CD4-positive, CD25-positive, alpha-beta regulatory T cell (primary cell): ENCODE data around the gene UBA52. TPM values are rescaled to one million over a fixed set of nuclear protein-coding genes. Genes with fewer than 3 reads are reported as not detected.

Experiments
- ATAC-seq, 2 donors: fragments of 150-1000 bp; cut with Tn5 transposase; one replicate each; pipeline ENCODE4 v1.10.0; 2021; ENCODE audit warnings: low read depth in 2 of 2, moderate number of reproducible peaks in 2 of 2, moderate library complexity in 1 of 2
- DNase-seq, 3 donors: peaks; one replicate each; pipeline versions ENCODE4 v3.0.0 to v3.0.0-alpha.2; 2012 to 2022; ENCODE audit warnings: mixed read lengths in 1 of 3
- H3K27ac ChIP-seq: one replicate; pipeline ENCODE4 v1.7.0; 2013; ENCODE audit warnings: mild to moderate bottlenecking, low read length; ENCODE audit not compliant: insufficient read depth, poor library complexity, severe bottlenecking
- H3K27me3 ChIP-seq: one replicate; pipeline ENCODE4 v1.7.0; 2013; ENCODE audit warnings: low read length; ENCODE audit not compliant: control insufficient read depth, insufficient read depth
- H3K36me3 ChIP-seq: one replicate; pipeline ENCODE4 v1.7.0; 2013; ENCODE audit warnings: mild to moderate bottlenecking, low read length, moderate library complexity; ENCODE audit not compliant: control insufficient read depth, insufficient read depth
- H3K4me1 ChIP-seq: 2 replicates; pipeline ENCODE4 v1.7.0; 2013; ENCODE audit warnings: mild to moderate bottlenecking, low read length; ENCODE audit not compliant: insufficient read depth, control insufficient read depth, poor library complexity, severe bottlenecking
- H3K4me3 ChIP-seq: one replicate; pipeline ENCODE4 v1.7.0; 2013; ENCODE audit warnings: low read depth, mild to moderate bottlenecking, low read length, moderate library complexity
- H3K9me3 ChIP-seq, 2 experiments: 1 replicate in 1 of 2; 2 replicates in 1 of 2; pipeline ENCODE4 v1.7.0; 2013; ENCODE audit warnings: low read length in 2 of 2, mild to moderate bottlenecking in 1 of 2, moderate library complexity in 1 of 2; ENCODE audit not compliant: control insufficient read depth in 2 of 2
- H3K27ac Mint-ChIP-seq, 3 donors: one replicate each; pipeline ENCODE4 v1.8.0; 2020 to 2022; ENCODE audit warnings: mild to moderate bottlenecking in 3 of 3, mixed read lengths in 3 of 3, moderate library complexity in 2 of 3
- H3K27me3 Mint-ChIP-seq: one replicate; pipeline ENCODE4 v1.8.0; 2022; ENCODE audit warnings: mild to moderate bottlenecking, mixed read lengths
- H3K36me3 Mint-ChIP-seq: one replicate; pipeline ENCODE4 v1.8.0; 2020; ENCODE audit warnings: mixed read lengths
- H3K4me1 Mint-ChIP-seq, 4 donors: one replicate each; pipeline ENCODE4 v1.8.0; 2020 to 2022; ENCODE audit warnings: mixed read lengths in 4 of 4, mild to moderate bottlenecking in 1 of 4
- H3K4me3 Mint-ChIP-seq, 4 donors: one replicate each; pipeline ENCODE4 v1.8.0; 2020 to 2022; ENCODE audit warnings: mild to moderate bottlenecking in 4 of 4, mixed read lengths in 4 of 4, moderate library complexity in 3 of 4
- H3K9me3 Mint-ChIP-seq, 7 donors: one replicate each; pipeline ENCODE4 v1.8.0; 2020 to 2022; ENCODE audit warnings: mixed read lengths in 7 of 7, mild to moderate bottlenecking in 3 of 7, moderate library complexity in 2 of 7
- polyA plus RNA-seq, 4 donors: library from polyadenylated mRNA; unstranded; fragments of 300-500 nt; fragmentation: Illumina TruSeq; gene quantifications; one replicate each; pipeline ENCODE4 v1.2.3, GENCODE V29; 2021
- total RNA-seq: library from RNA; stranded (reverse); gene quantifications from one replicate; pipeline ENCODE4 v1.2.3, GENCODE V29; 2022

UBA52 gene
- total and polyA plus RNA-seq, 5 donors from 2014 or later = 1,213 to 1,759 (median 1,556) TPM

GRCh38 chr19:18558202-18558555 lies 13.5 kb upstream of the UBA52 start:
- DNase-seq (peak in 1 of 3 donors; percentile 24), ATAC-seq (no peak)
- Mint-ChIP-seq H3K4me3 (peak overlapping the region; percentile 92 to 96 (median 94)), H3K27ac (peak overlapping the region; percentile 95 to 98 (median 97)), H3K27me3 (peaks cover 12% of the 10 kb centered on the region), H3K4me1 (peaks cover 8 to 30% (median 19%) of the 10 kb centered on the region in 4 donors), H3K36me3 (peaks cover 4% of the 10 kb centered on the region), H3K9me3 (peaks cover 0 to 2% (median 0%) of the 10 kb centered on the region in 7 donors)
- Histone ChIP-seq H3K4me3 (peak overlapping the region; percentile 89), H3K4me1 (peaks cover 18% of the 10 kb centered on the region), H3K36me3 (peaks cover 12% of the 10 kb centered on the region), H3K9me3 (no peaks in the 10 kb centered on the region), H3K27ac (peak overlapping the region; percentile 93), H3K27me3 (no peaks in the 10 kb centered on the region)

GRCh38 chr19:18558604-18559003 lies 13.1 kb upstream of the UBA52 start:
- Histone ChIP-seq H3K27ac (peak overlapping the region; percentile 93), H3K27me3 (no peaks in the 10 kb centered on the region), H3K4me3 (peak overlapping the region; percentile 89), H3K4me1 (peaks cover 18% of the 10 kb centered on the region), H3K9me3 (no peaks in the 10 kb centered on the region), H3K36me3 (peaks cover 15% of the 10 kb centered on the region)
- peak overlapping the region; percentile 95 to 98 (median 97) for H3K27ac Mint-ChIP-seq
- H3K36me3 Mint-ChIP-seq = peaks cover 4% of the 10 kb centered on the region
- no peak for ATAC-seq
- peaks cover 8 to 30% (median 19%) of the 10 kb centered on the region in 4 donors for H3K4me1 Mint-ChIP-seq
- H3K9me3 Mint-ChIP-seq = peaks cover 0 to 2% (median 0%) of the 10 kb centered on the region in 7 donors
- DNase-seq = no peak
- peaks cover 12% of the 10 kb centered on the region for H3K27me3 Mint-ChIP-seq
- H3K4me3 Mint-ChIP-seq = peak overlapping the region; percentile 92 to 96 (median 94)

GRCh38 chr19:18559685-18560084 lies 12.0 kb upstream of the UBA52 start:
- Mint-ChIP-seq H3K9me3 (peaks cover 0 to 2% (median 0%) of the 10 kb centered on the region in 7 donors), H3K27ac (peak overlapping the region; percentile 26 to 98 (median 73)), H3K36me3 (peaks cover 11% of the 10 kb centered on the region), H3K4me3 (peak overlapping the region; percentile 46 to 96 (median 92)), H3K27me3 (peaks cover 12% of the 10 kb centered on the region), H3K4me1 (peaks cover 8 to 30% (median 19%) of the 10 kb centered on the region in 4 donors)
- Histone ChIP-seq H3K4me1 (peaks cover 18% of the 10 kb centered on the region), H3K27me3 (no peaks in the 10 kb centered on the region), H3K36me3 (peaks cover 22% of the 10 kb centered on the region), H3K27ac (peak overlapping the region; percentile 93), H3K9me3 (no peaks in the 10 kb centered on the region), H3K4me3 (no peak overlapping the region)
- DNase-seq (no peak), ATAC-seq (no peak)

- Mint-ChIP-seq H3K4me1 (peaks cover 8 to 30% (median 19%) of the 10 kb centered on the region in 4 donors), H3K4me3 (peak overlapping the region in 1 of 4 donors; percentile 54), H3K27ac (peak overlapping the region in 1 of 3 donors; percentile 25), H3K27me3 (peaks cover 12% of the 10 kb centered on the region), H3K36me3 (peaks cover 19% of the 10 kb centered on the region), H3K9me3 (peaks cover 0 to 2% (median 0%) of the 10 kb centered on the region in 7 donors)
- Histone ChIP-seq H3K27me3 (no peaks in the 10 kb centered on the region), H3K4me3 (no peak overlapping the region), H3K36me3 (peaks cover 45% of the 10 kb centered on the region), H3K4me1 (peaks cover 18% of the 10 kb centered on the region), H3K27ac (no peak overlapping the region), H3K9me3 (no peaks in the 10 kb centered on the region)
- DNase-seq (no peak), ATAC-seq (no peak)
Measured at GRCh38 chr19:18562086-18562485, 9.6 kb upstream of the UBA52 start.

- Mint-ChIP-seq H3K27me3 (no peaks in the 10 kb centered on the region), H3K4me1 (peaks cover 3 to 9% (median 7%) of the 10 kb centered on the region in 4 donors), H3K27ac (no peak overlapping the region), H3K4me3 (no peak overlapping the region), H3K36me3 (peaks cover 29% of the 10 kb centered on the region), H3K9me3 (no peaks in the 10 kb centered on the region)
- Histone ChIP-seq H3K4me3 (no peak overlapping the region), H3K27me3 (no peaks in the 10 kb centered on the region), H3K27ac (no peak overlapping the region), H3K36me3 (peaks cover 64% of the 10 kb centered on the region), H3K9me3 (no peaks in the 10 kb centered on the region), H3K4me1 (peaks cover 5% of the 10 kb centered on the region)
- no peak for ATAC-seq
- DNase-seq = no peak
Measured at GRCh38 chr19:18566953-18567352, 4.7 kb upstream of the UBA52 start.

GRCh38 chr19:18568367-18568766 lies 3.3 kb upstream of the UBA52 start:
- DNase-seq = no peak
- Histone ChIP-seq H3K9me3 (no peaks in the 10 kb centered on the region), H3K36me3 (peaks cover 58% of the 10 kb centered on the region), H3K4me3 (no peak overlapping the region), H3K27me3 (no peaks in the 10 kb centered on the region), H3K4me1 (peaks cover 19% of the 10 kb centered on the region), H3K27ac (no peak overlapping the region)
- H3K9me3 Mint-ChIP-seq = peaks cover 0 to 3% (median 0%) of the 10 kb centered on the region in 7 donors
- H3K27ac Mint-ChIP-seq = no peak overlapping the region
- peaks cover 5 to 23% (median 16%) of the 10 kb centered on the region in 4 donors for H3K4me1 Mint-ChIP-seq
- no peak for ATAC-seq
- H3K36me3 Mint-ChIP-seq = peaks cover 29% of the 10 kb centered on the region
- no peak overlapping the region for H3K4me3 Mint-ChIP-seq
- H3K27me3 Mint-ChIP-seq = no peaks in the 10 kb centered on the region

GRCh38 chr19:18574691-18575291 lies 3.1 kb downstream of the UBA52 start:
- no peak for DNase-seq
- H3K4me1 ChIP-seq = peaks cover 22% of the 10 kb centered on the region
- Mint-ChIP-seq H3K27me3 (peaks cover 1% of the 10 kb centered on the region), H3K9me3 (peaks cover 0 to 3% (median 0%) of the 10 kb centered on the region in 7 donors), H3K4me3 (peak overlapping the region in 1 of 4 donors; percentile 56), H3K27ac (peak overlapping the region in 1 of 3 donors; percentile 42), H3K4me1 (peaks cover 5 to 36% (median 23%) of the 10 kb centered on the region in 4 donors), H3K36me3 (peaks cover 15% of the 10 kb centered on the region)
- H3K27me3 ChIP-seq = no peaks in the 10 kb centered on the region
- no peak overlapping the region for H3K27ac ChIP-seq
- H3K36me3 ChIP-seq = peaks cover 37% of the 10 kb centered on the region
- ATAC-seq = no peak
- H3K9me3 ChIP-seq = no peaks in the 10 kb centered on the region
- no peak overlapping the region for H3K4me3 ChIP-seq

GRCh38 chr19:18576383-18576782 lies 4.7 kb downstream of the UBA52 start:
- Mint-ChIP-seq H3K9me3 (peaks cover 0 to 3% (median 0%) of the 10 kb centered on the region in 7 donors), H3K36me3 (peaks cover 15% of the 10 kb centered on the region), H3K4me1 (peaks cover 3 to 33% (median 20%) of the 10 kb centered on the region in 4 donors), H3K4me3 (peak overlapping the region in 1 of 4 donors; percentile 60), H3K27me3 (peaks cover 4% of the 10 kb centered on the region), H3K27ac (no peak overlapping the region)
- no peak for DNase-seq
- no peak overlapping the region for H3K4me3 ChIP-seq
- H3K36me3 ChIP-seq = peaks cover 37% of the 10 kb centered on the region
- H3K27me3 ChIP-seq = no peaks in the 10 kb centered on the region
- no peaks in the 10 kb centered on the region for H3K9me3 ChIP-seq
- H3K4me1 ChIP-seq = peaks cover 17% of the 10 kb centered on the region
- H3K27ac ChIP-seq = no peak overlapping the region
- no peak for ATAC-seq
